CD8-positive, alpha-beta memory T cell (primary cell): Measurements from ENCODE around the gene CDH12. TPM values are rescaled to one million over a fixed set of nuclear protein-coding genes. Genes with fewer than 3 reads are reported as not detected.

Experiments used
- CTCF ChIA-PET: fragments of 350-600 bp; sonication (Branson Sonifier 250); formaldehyde crosslinking; loops from one replicate; lab custom pipeline; 2021; ENCODE audit warnings: antibody characterized with exemption; lab: Charles Lee
- POLR2A ChIA-PET: fragments of 350-600 bp; sonication (Branson Sonifier 250); formaldehyde crosslinking; loops from one replicate; lab custom pipeline; 2021; ENCODE audit warnings: antibody characterized with exemption; lab: Charles Lee
- DNase-seq, 5 donors: peaks; one replicate each; pipeline versions ENCODE4 v3.0.0 to v3.0.0-alpha.2; 2020 to 2022; ENCODE audit warnings: mixed read lengths in 1 of 5
- H3K27ac ChIP-seq: one replicate; pipeline ENCODE4 v1.7.0; 2013; ENCODE audit warnings: low read depth, mild to moderate bottlenecking, low read length, moderate library complexity
- H3K27me3 ChIP-seq: 2 replicates; pipeline ENCODE4 v1.7.0; 2013; ENCODE audit warnings: low read length, mild to moderate bottlenecking; ENCODE audit not compliant: insufficient read depth, poor library complexity, severe bottlenecking
- H3K36me3 ChIP-seq: 2 replicates; pipeline ENCODE4 v1.7.0; 2013; ENCODE audit warnings: mild to moderate bottlenecking, low read length, moderate library complexity; ENCODE audit not compliant: insufficient read depth
- H3K4me1 ChIP-seq: 2 replicates; pipeline ENCODE4 v1.7.0; 2013; ENCODE audit warnings: mild to moderate bottlenecking, low read length, moderate library complexity; ENCODE audit not compliant: insufficient read depth
- H3K4me3 ChIP-seq: 2 replicates; pipeline ENCODE4 v1.7.0; 2013; ENCODE audit warnings: mild to moderate bottlenecking, low read length
- H3K9me3 ChIP-seq: 2 replicates; pipeline ENCODE4 v1.7.0; 2013; ENCODE audit warnings: mild to moderate bottlenecking, low read length
- H3K27ac Mint-ChIP-seq, 8 donors: one replicate each; pipeline ENCODE4 v1.8.0; 2020 to 2021; ENCODE audit warnings: mixed read lengths in 8 of 8, mild to moderate bottlenecking in 6 of 8, inconsistent platforms in 3 of 8, moderate library complexity in 3 of 8
- H3K27me3 Mint-ChIP-seq, 2 donors: one replicate each; pipeline ENCODE4 v1.8.0; 2020 to 2021; ENCODE audit warnings: mixed read lengths in 2 of 2, mild to moderate bottlenecking in 1 of 2, moderate library complexity in 1 of 2
- H3K36me3 Mint-ChIP-seq, 3 donors: one replicate each; pipeline ENCODE4 v1.8.0; 2020 to 2021; ENCODE audit warnings: mixed read lengths in 3 of 3, inconsistent platforms in 1 of 3, mild to moderate bottlenecking in 1 of 3
- H3K4me1 Mint-ChIP-seq, 3 donors: one replicate each; pipeline ENCODE4 v1.8.0; 2020 to 2021; ENCODE audit warnings: mixed read lengths in 3 of 3, inconsistent platforms in 1 of 3, mild to moderate bottlenecking in 1 of 3
- H3K4me3 Mint-ChIP-seq, 7 donors: one replicate each; pipeline ENCODE4 v1.8.0; 2020 to 2021; ENCODE audit warnings: mixed read lengths in 7 of 7, mild to moderate bottlenecking in 6 of 7, moderate library complexity in 4 of 7, inconsistent platforms in 2 of 7
- H3K9me3 Mint-ChIP-seq, 5 donors: one replicate each; pipeline ENCODE4 v1.8.0; 2020 to 2022; ENCODE audit warnings: mixed read lengths in 5 of 5, mild to moderate bottlenecking in 3 of 5, moderate library complexity in 2 of 5, inconsistent platforms in 1 of 5
- polyA plus RNA-seq: library from polyadenylated mRNA; unstranded; fragments of 300-500 nt; fragmentation: Illumina TruSeq; gene quantifications from one replicate; pipeline ENCODE4 v1.2.3, GENCODE V29; 2021
- total RNA-seq, 2 experiments: library from RNA; stranded (reverse); gene quantifications; one replicate each; pipeline ENCODE4 v1.2.3, GENCODE V29; 2021

Gene CDH12
- total and polyA plus RNA-seq, 3 experiments from 2014 or later = not detected

DNA sequence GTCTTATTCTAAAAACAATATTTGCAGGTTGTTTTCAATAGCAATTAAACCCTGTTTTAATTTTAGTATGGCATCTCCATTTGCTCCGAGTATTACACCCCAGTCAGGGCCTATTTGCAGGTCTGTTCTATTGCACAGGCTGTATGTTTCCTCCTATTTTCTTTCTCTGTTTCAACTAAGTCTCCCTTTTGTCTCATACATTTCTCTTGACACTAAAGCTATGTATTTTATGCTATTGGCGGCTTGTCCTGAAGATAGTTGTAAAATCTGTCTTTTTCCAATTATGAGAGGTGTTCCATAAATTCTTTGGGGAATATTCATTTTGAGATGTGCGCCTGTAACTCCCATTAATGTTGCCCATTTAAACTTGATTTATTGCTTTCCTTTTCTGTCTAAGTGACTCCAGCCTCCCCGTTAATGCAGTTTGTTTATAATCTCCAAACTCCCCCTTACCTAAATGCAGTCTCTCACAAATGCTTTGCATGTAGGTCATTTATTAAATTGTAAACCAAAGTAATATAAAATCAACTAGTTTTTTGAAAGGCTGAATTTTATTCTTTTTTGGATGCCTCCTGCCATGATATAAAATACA is 262.4 kb downstream of the CDH12 start:
- Histone ChIP-seq H3K9me3 (no peaks in the 10 kb centered on the region), H3K4me1 (no peaks in the 10 kb centered on the region), H3K36me3 (no peaks in the 10 kb centered on the region), H3K27ac (no peak overlapping the region), H3K27me3 (no peaks in the 10 kb centered on the region), H3K4me3 (no peak overlapping the region)
- Mint-ChIP-seq H3K9me3 (peaks cover 2 to 37% (median 15%) of the 10 kb centered on the region in 5 donors), H3K36me3 (no peaks in the 10 kb centered on the region), H3K27me3 (peaks cover 0 to 1% of the 10 kb centered on the region in 2 donors), H3K27ac (no peak overlapping the region), H3K4me3 (no peak overlapping the region), H3K4me1 (no peaks in the 10 kb centered on the region)
- POLR2A ChIA-PET = no interaction called here
- CTCF ChIA-PET = no interaction called here
- DNase-seq = no peak

DNA sequence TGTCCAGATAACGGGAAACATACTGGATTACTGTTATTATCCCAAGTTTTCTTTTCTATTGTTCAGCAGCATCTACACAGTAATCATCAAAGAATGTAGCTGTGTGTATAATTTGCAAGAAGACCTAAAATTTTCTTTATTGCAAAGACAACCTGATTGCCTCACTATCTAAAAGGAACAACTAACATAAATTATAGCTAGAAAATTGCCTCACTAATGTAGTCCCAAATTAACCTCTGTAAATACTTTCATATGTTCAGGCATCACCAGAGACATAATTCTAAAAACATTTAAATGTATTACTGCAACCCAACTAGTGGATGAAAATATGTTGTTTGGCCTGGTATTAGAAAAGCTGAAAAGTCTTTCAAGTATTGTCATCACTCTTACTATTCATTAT is 275.4 kb downstream of the CDH12 start:
- H3K27me3 Mint-ChIP-seq = no peaks in the 10 kb centered on the region

GRCh38 chr5:22577006-22577405 is 276.1 kb downstream of the CDH12 start:
- no peaks in the 10 kb centered on the region for H3K4me1 Mint-ChIP-seq
- Histone ChIP-seq H3K27me3 (no peaks in the 10 kb centered on the region), H3K4me1 (no peaks in the 10 kb centered on the region), H3K36me3 (no peaks in the 10 kb centered on the region), H3K27ac (no peak overlapping the region), H3K9me3 (no peaks in the 10 kb centered on the region), H3K4me3 (no peak overlapping the region)
- DNase-seq = no peak
- H3K4me3 Mint-ChIP-seq = no peak overlapping the region
- H3K9me3 Mint-ChIP-seq = peaks cover 0 to 24% (median 13%) of the 10 kb centered on the region in 5 donors
- no peaks in the 10 kb centered on the region for H3K36me3 Mint-ChIP-seq
- no peaks in the 10 kb centered on the region for H3K27me3 Mint-ChIP-seq
- ChIA-PET CTCF (no interaction called here), POLR2A (no interaction called here)
- H3K27ac Mint-ChIP-seq = no peak overlapping the region

More for the DNA sequence above, 275.4 kb downstream of the CDH12 start:
- no peak for DNase-seq
- no peak overlapping the region for H3K4me3 Mint-ChIP-seq
- H3K27ac Mint-ChIP-seq = no peak overlapping the region
- Histone ChIP-seq H3K9me3 (no peaks in the 10 kb centered on the region), H3K36me3 (no peaks in the 10 kb centered on the region), H3K27ac (no peak overlapping the region), H3K27me3 (no peaks in the 10 kb centered on the region), H3K4me1 (no peaks in the 10 kb centered on the region), H3K4me3 (no peak overlapping the region)
- ChIA-PET CTCF (no interaction called here), POLR2A (no interaction called here)
- peaks cover 0 to 26% (median 16%) of the 10 kb centered on the region in 5 donors for H3K9me3 Mint-ChIP-seq
- H3K4me1 Mint-ChIP-seq = no peaks in the 10 kb centered on the region
- no peaks in the 10 kb centered on the region for H3K36me3 Mint-ChIP-seq

GRCh38 chr5:22572941-22573340 is 280.2 kb downstream of the CDH12 start:
- Histone ChIP-seq H3K27ac (no peak overlapping the region), H3K9me3 (no peaks in the 10 kb centered on the region), H3K36me3 (no peaks in the 10 kb centered on the region), H3K27me3 (no peaks in the 10 kb centered on the region), H3K4me3 (no peak overlapping the region), H3K4me1 (no peaks in the 10 kb centered on the region)
- Mint-ChIP-seq H3K27me3 (no peaks in the 10 kb centered on the region), H3K9me3 (peaks cover 0 to 32% (median 19%) of the 10 kb centered on the region in 5 donors), H3K4me3 (no peak overlapping the region), H3K27ac (no peak overlapping the region), H3K36me3 (no peaks in the 10 kb centered on the region), H3K4me1 (no peaks in the 10 kb centered on the region)
- DNase-seq = no peak
- POLR2A ChIA-PET = no interaction called here
- CTCF ChIA-PET = no interaction called here

DNA sequence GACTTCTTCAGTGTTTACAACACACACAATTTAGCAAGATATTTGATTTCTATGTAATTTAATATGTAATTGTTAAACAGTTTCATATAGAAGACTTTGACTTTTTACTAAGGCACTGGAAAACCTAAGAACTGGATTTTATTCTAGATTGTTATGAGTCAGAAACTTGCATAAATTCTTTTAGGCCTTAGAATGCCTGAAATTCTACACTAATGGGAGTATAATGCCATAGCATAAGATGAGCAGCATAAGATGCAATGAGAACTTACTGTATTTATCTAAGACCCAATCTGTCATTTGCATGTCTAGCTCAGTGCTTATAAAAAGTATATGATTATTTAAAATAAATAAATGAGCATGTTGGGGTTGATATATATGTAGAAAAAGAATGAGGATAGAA is 285.2 kb downstream of the CDH12 start:
- Histone ChIP-seq H3K27me3 (no peaks in the 10 kb centered on the region), H3K4me1 (no peaks in the 10 kb centered on the region), H3K4me3 (no peak overlapping the region), H3K27ac (no peak overlapping the region), H3K36me3 (no peaks in the 10 kb centered on the region), H3K9me3 (no peaks in the 10 kb centered on the region)
- Mint-ChIP-seq H3K4me1 (no peaks in the 10 kb centered on the region), H3K9me3 (peaks cover 0 to 38% (median 16%) of the 10 kb centered on the region in 5 donors), H3K4me3 (no peak overlapping the region), H3K27ac (no peak overlapping the region), H3K36me3 (no peaks in the 10 kb centered on the region), H3K27me3 (no peaks in the 10 kb centered on the region)
- CTCF ChIA-PET = no interaction called here
- POLR2A ChIA-PET = no interaction called here
- DNase-seq = no peak

DNA sequence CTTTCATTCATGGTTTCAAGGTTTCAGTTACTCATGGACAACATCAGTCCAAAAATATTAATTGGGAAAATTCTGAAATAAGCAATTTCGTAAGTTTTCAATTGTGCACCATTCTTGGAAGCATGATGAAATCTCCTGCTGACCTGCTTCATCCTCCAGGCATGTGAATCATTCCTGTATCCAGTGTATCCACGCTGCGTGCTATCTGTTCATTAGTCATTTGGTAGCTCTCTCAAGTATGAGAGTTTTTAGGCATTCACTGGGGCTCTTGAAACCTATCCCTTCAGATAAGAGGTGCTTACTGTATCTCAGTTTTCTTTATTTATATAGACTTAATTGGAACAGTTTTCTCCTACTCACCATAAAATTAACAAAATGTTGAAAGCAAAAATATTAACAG is 293.0 kb downstream of the CDH12 start:
- CTCF ChIA-PET = no interaction called here
- Histone ChIP-seq H3K27me3 (no peaks in the 10 kb centered on the region), H3K4me3 (no peak overlapping the region), H3K36me3 (no peaks in the 10 kb centered on the region), H3K9me3 (no peaks in the 10 kb centered on the region), H3K4me1 (no peaks in the 10 kb centered on the region), H3K27ac (no peak overlapping the region)
- no peak overlapping the region for H3K4me3 Mint-ChIP-seq
- H3K9me3 Mint-ChIP-seq = peaks cover 3 to 35% (median 9%) of the 10 kb centered on the region in 5 donors
- no peak overlapping the region for H3K27ac Mint-ChIP-seq
- H3K4me1 Mint-ChIP-seq = no peaks in the 10 kb centered on the region
- H3K36me3 Mint-ChIP-seq = no peaks in the 10 kb centered on the region
- DNase-seq = no peak
- POLR2A ChIA-PET = no interaction called here
- no peaks in the 10 kb centered on the region for H3K27me3 Mint-ChIP-seq

DNA sequence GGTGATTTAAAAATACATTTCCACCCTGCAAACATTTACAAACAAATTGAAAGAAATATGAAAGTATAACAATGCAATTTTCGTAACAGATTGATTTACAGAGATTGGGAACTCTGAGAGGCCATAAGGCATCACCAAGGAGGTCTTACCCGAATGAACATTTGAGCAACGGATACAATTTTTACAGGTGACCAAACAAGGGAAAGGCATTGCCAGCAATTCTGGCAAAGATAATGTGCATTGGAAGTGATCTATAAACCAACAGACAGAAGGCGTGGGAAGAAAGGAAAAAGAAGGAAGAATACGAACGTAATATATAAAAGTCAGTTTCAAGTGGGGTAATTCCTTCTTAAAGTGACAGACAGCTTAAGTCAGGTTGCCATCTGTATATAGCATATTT is 295.9 kb downstream of the CDH12 start:
- CTCF ChIA-PET = no interaction called here
- H3K36me3 ChIP-seq = no peaks in the 10 kb centered on the region
- no peaks in the 10 kb centered on the region for H3K4me1 Mint-ChIP-seq
- DNase-seq = no peak
- no peaks in the 10 kb centered on the region for H3K4me1 ChIP-seq
- no peaks in the 10 kb centered on the region for H3K36me3 Mint-ChIP-seq
- H3K9me3 ChIP-seq = no peaks in the 10 kb centered on the region
- H3K4me3 Mint-ChIP-seq = no peak overlapping the region
- no peaks in the 10 kb centered on the region for H3K27me3 Mint-ChIP-seq
- peaks cover 3 to 28% (median 5%) of the 10 kb centered on the region in 5 donors for H3K9me3 Mint-ChIP-seq
- no peak overlapping the region for H3K4me3 ChIP-seq
- H3K27me3 ChIP-seq = no peaks in the 10 kb centered on the region
- H3K27ac ChIP-seq = no peak overlapping the region
- POLR2A ChIA-PET = no interaction called here
- H3K27ac Mint-ChIP-seq = no peak overlapping the region

- Mint-ChIP-seq H3K27ac (no peak overlapping the region), H3K27me3 (no peaks in the 10 kb centered on the region), H3K9me3 (peaks cover 5 to 34% (median 11%) of the 10 kb centered on the region in 5 donors), H3K4me3 (no peak overlapping the region), H3K36me3 (peaks cover 0 to 1% (median 0%) of the 10 kb centered on the region in 3 donors), H3K4me1 (no peaks in the 10 kb centered on the region)
- Histone ChIP-seq H3K27ac (no peak overlapping the region), H3K4me1 (no peaks in the 10 kb centered on the region), H3K4me3 (no peak overlapping the region), H3K36me3 (no peaks in the 10 kb centered on the region), H3K9me3 (no peaks in the 10 kb centered on the region), H3K27me3 (no peaks in the 10 kb centered on the region)
- DNase-seq = no peak
- CTCF ChIA-PET = no interaction called here
- POLR2A ChIA-PET = no interaction called here
Measured at GRCh38 chr5:22554475-22554874, 298.7 kb downstream of the CDH12 start.
